ENCODE measurements around the gene STK17B. TPM values are rescaled to one million over a fixed set of nuclear protein-coding genes. Genes with fewer than 3 reads are reported as not detected.

The STK17B gene
- total RNA-seq, 2 donors from 2014 or later = 40.2 to 47.6 TPM

DNA sequence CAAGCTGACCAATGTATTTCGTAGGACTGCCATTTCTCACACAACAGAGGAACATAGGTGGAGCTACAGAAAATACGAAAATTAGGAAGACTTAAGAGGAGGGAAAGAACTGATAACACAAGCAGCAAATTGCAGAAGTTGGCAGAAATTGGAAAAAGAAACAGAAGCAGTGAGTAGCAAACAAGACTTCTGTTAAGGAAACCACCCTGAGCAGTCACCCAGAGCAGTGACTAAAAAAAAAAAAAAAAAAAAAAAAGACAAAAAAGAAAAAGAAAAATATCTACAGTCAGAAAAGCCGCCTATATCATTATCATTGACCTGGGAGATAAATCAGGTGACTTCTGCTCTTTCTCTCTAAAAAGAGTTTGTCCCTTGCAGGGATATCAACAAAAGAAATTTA, 21.4 kb downstream of the STK17B start:
- Histone ChIP-seq H3K4me3 (no peak overlapping the region), H3K27ac (no peak overlapping the region), H3K4me1 (ENCODE audit: control insufficient read depth in 1 of 2, low read depth in 2 of 2) (peaks cover 2 to 10% of the 10 kb centered on the region in 2 donors), H3K27me3 (replicated peaks; ENCODE audit: insufficient read depth) (no peaks in the 10 kb centered on the region), H3K9me3 (no peaks in the 10 kb centered on the region), H3K36me3 (peaks cover 8% of the 10 kb centered on the region)
- no peak for ATAC-seq (ENCODE audit: insufficient number of reproducible peaks, low FRiP score, low read depth)
- DNase-seq (ENCODE audit: low spot score) = no peak
- TF ChIP-seq, protein P1, sequence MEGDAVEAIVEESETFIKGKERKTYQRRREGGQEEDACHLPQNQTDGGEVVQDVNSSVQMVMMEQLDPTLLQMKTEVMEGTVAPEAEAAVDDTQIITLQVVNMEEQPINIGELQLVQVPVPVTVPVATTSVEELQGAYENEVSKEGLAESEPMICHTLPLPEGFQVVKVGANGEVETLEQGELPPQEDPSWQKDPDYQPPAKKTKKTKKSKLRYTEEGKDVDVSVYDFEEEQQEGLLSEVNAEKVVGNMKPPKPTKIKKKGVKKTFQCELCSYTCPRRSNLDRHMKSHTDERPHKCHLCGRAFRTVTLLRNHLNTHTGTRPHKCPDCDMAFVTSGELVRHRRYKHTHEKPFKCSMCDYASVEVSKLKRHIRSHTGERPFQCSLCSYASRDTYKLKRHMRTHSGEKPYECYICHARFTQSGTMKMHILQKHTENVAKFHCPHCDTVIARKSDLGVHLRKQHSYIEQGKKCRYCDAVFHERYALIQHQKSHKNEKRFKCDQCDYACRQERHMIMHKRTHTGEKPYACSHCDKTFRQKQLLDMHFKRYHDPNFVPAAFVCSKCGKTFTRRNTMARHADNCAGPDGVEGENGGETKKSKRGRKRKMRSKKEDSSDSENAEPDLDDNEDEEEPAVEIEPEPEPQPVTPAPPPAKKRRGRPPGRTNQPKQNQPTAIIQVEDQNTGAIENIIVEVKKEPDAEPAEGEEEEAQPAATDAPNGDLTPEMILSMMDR (IDR thresholded peaks at IDR 0.05) = no peak

DNA sequence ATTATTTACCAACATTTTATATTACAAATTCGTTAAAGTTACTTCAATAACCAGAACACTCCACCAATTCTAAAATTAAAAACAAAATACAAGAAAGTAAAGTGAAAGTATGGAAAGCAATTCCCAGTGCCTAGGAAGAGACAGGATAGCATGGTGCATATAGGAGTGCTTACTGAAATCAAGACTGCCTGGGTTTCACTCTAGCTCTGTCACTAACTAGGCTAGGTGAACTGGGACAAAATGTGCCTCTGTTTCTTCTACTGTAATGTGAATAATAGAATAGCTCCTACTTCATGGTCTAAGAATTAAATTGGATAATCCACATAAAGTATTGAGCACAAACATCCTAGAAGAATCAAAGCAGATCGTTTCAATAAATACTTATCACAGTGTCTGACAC, 22.6 kb downstream of the STK17B start:
- H3K27me3 ChIP-seq (replicated peaks; ENCODE audit: insufficient read depth) = no peaks in the 10 kb centered on the region
- no peak for DNase-seq (ENCODE audit: low spot score)
- TF ChIP-seq, protein P1 (IDR thresholded peaks at IDR 0.05) = no peak
- no peak for ATAC-seq (ENCODE audit: insufficient number of reproducible peaks, low FRiP score, low read depth)
- peaks cover 7 to 10% of the 10 kb centered on the region in 2 donors for H3K4me1 ChIP-seq (ENCODE audit: control insufficient read depth in 1 of 2, low read depth in 2 of 2)
- H3K27ac ChIP-seq = no peak overlapping the region
- no peaks in the 10 kb centered on the region for H3K9me3 ChIP-seq
- peaks cover 13% of the 10 kb centered on the region for H3K36me3 ChIP-seq
- no peak overlapping the region for H3K4me3 ChIP-seq

DNA sequence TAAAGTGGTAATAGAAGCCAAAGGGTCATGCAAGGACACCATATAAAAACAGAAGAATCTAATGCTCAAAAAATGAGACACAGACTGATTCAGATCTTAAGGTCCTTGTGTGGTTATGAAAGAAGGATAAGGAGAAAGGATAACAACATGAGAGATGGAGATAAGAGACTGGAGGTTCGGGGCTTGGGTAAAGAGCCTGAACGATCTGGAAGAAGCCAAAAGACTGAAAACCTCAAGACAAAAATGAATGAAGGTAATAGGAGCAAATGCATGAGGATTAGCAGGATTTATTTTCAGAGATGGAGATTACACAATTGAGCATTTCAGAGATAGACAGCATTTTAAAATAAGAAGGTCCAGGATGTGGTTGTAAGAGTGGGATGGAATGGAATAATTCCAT, 26.1 kb downstream of the STK17B start:
- ATAC-seq (ENCODE audit: insufficient number of reproducible peaks, low FRiP score, low read depth) (no peak), DNase-seq (ENCODE audit: low spot score) (no peak)
- Histone ChIP-seq H3K27me3 (replicated peaks; ENCODE audit: insufficient read depth) (no peaks in the 10 kb centered on the region), H3K4me1 (ENCODE audit: control insufficient read depth in 1 of 2, low read depth in 2 of 2) (peaks cover 7% of the 10 kb centered on the region in 2 donors), H3K4me3 (no peak overlapping the region), H3K36me3 (peaks cover 25% of the 10 kb centered on the region), H3K9me3 (no peaks in the 10 kb centered on the region), H3K27ac (no peak overlapping the region)
- TF ChIP-seq, protein P1 (IDR thresholded peaks at IDR 0.05) = no peak

GRCh38 chr2:196144513-196145126, 26.8 kb downstream of the STK17B start:
- Histone ChIP-seq H3K9me3 (no peaks in the 10 kb centered on the region), H3K4me3 (no peak overlapping the region), H3K36me3 (peaks cover 30% of the 10 kb centered on the region), H3K27ac (no peak overlapping the region), H3K4me1 (ENCODE audit: control insufficient read depth in 1 of 2, low read depth in 2 of 2) (peaks cover 2 to 7% of the 10 kb centered on the region in 2 donors), H3K27me3 (replicated peaks; ENCODE audit: insufficient read depth) (no peaks in the 10 kb centered on the region)
- ATAC-seq (ENCODE audit: insufficient number of reproducible peaks, low FRiP score, low read depth) (no peak), DNase-seq (ENCODE audit: low spot score) (no peak)
- TF ChIP-seq, protein P1 (IDR thresholded peaks at IDR 0.05) = no peak

GRCh38 chr2:196143730-196144131, 27.6 kb downstream of the STK17B start:
- Histone ChIP-seq H3K4me3 (no peak overlapping the region), H3K4me1 (ENCODE audit: control insufficient read depth in 1 of 2, low read depth in 2 of 2) (peaks cover 0 to 7% of the 10 kb centered on the region in 2 donors), H3K9me3 (no peaks in the 10 kb centered on the region), H3K27me3 (replicated peaks; ENCODE audit: insufficient read depth) (no peaks in the 10 kb centered on the region), H3K27ac (no peak overlapping the region), H3K36me3 (peaks cover 30% of the 10 kb centered on the region)
- TF ChIP-seq, protein P1 (IDR thresholded peaks at IDR 0.05) = no peak
- ATAC-seq (ENCODE audit: insufficient number of reproducible peaks, low FRiP score, low read depth) = no peak
- DNase-seq (ENCODE audit: low spot score) = no peak

All from thoracic aorta (tissue), 2 donors.